Body of pancreas (tissue), 4 donors: ENCODE measurements around the gene PTPRF. TPM values are rescaled to one million over a fixed set of nuclear protein-coding genes. Genes with fewer than 3 reads are reported as not detected.
"Not testable (repeated sequence)": the region's sequence is repeated elsewhere in the genome, so short reads cannot be mapped to it uniquely, and the experiment has no call there.

ENCODE experiments used
- ATAC-seq: fragments of 150-250 bp; one replicate; pipeline ENCODE4 v1.9.1; 2016
- DNase-seq, 4 donors: peaks; one replicate each; pipeline ENCODE4 v3.0.0-alpha.2; 2019
- H3K27ac ChIP-seq, 4 donors: fragments of 200-600 bp; sonication (generic); 1 replicate in 3 of 4; 2 replicates in 1 of 4; pipeline versions ENCODE4 v1.5.1 to v1.6.1; 2016 to 2019; ENCODE audit warnings: mild to moderate bottlenecking in 1 of 4, mixed read lengths in 1 of 4, moderate library complexity in 1 of 4
- H3K27me3 ChIP-seq, 2 donors: fragments of 200-600 bp; sonication (generic); one replicate each; pipeline ENCODE4 v1.6.0; 2016; ENCODE audit warnings: mild to moderate bottlenecking in 1 of 2
- H3K36me3 ChIP-seq, 2 donors: fragments of 200-600 bp; sonication (generic); replicated peaks in 1 of 2; 2 replicates each; pipeline ENCODE4 v1.5.1; 2016; ENCODE audit warnings: low read depth in 2 of 2; ENCODE audit not compliant: insufficient read depth in 1 of 2
- H3K4me1 ChIP-seq: fragments of 200-600 bp; sonication (generic); one replicate; pipeline ENCODE4 v1.6.0; 2016
- H3K4me3 ChIP-seq, 2 donors: fragments of 200-600 bp; sonication (generic); 1 replicate in 1 of 2; 2 replicates in 1 of 2; pipeline ENCODE4 v1.5.1; 2016 to 2019
- H3K9me3 ChIP-seq, 3 donors: fragments of 200-600 bp; sonication (generic); 1 replicate in 2 of 3; 2 replicates in 1 of 3; pipeline ENCODE4 v1.5.1; 2016
- CTCF ChIP-seq, 7 experiments: fragments of 450-650 bp in 4 of 7; fragments of 200-600 bp in 3 of 7; sonication (generic) in 3 of 7; IDR thresholded peaks; one replicate each; pipeline ENCODE4 v1.5.1; 2016 to 2019; ENCODE audit warnings: antibody characterized with exemption in 7 of 7
- POLR2A ChIP-seq, 3 donors: fragments of 450-650 bp; IDR thresholded peaks; one replicate each; pipeline ENCODE4 v1.6.1; 2016; ENCODE audit warnings: antibody characterized with exemption in 3 of 3, mild to moderate bottlenecking in 2 of 3
- WGBS, 2 donors: methylation state at CpG; one replicate each; pipeline ENCODE4 v1.1.5; 2017; 5-methylcytosine and 5-hydroxymethylcytosine counted together
- intact Hi-C: fragments of 100-400 bp; cut with DNase I; formaldehyde crosslinking; loops from one replicate; pipeline ENCODE4 v1.15.1; 2023
- total RNA-seq, 2 donors: library from RNA; depleted of rRNA; stranded (reverse); fragments of >200 nt; gene quantifications; one replicate each; pipeline ENCODE4 v1.1.0, GENCODE V29; 2016

PTPRF gene
- total RNA-seq, 2 donors from 2014 or later: 81.7 to 89.0 TPM

GRCh38 chr1:43491061-43491460, 39.6 kb upstream of the PTPRF start:
- WGBS, 2 donors: 100% methylated on average over 1 of the region's 1 CpG
- intact Hi-C loops: no loop called here
- ATAC-seq (no peak), DNase-seq (no peak)
- Histone ChIP-seq H3K9me3 (no peaks in the 10 kb centered on the region), H3K27me3 (no peaks in the 10 kb centered on the region), H3K36me3 (no peaks in the 10 kb centered on the region), H3K4me3 (no peak overlapping the region), H3K27ac (no peak overlapping the region), H3K4me1 (no peaks in the 10 kb centered on the region)
- TF ChIP-seq CTCF (IDR thresholded peaks at IDR 0.05) (no peak), POLR2A (IDR thresholded peaks at IDR 0.05) (no peak)

- H3K27ac ChIP-seq: no peak overlapping the region
- H3K4me3 ChIP-seq: no peak overlapping the region
- 66 to 84% methylated on average over 2 of the region's 2 CpGs for WGBS, 2 donors
- DNase-seq: no peak
- H3K27me3 ChIP-seq: no peaks in the 10 kb centered on the region
- H3K9me3 ChIP-seq: no peaks in the 10 kb centered on the region
- intact Hi-C loops: no loop called here
- TF ChIP-seq POLR2A (IDR thresholded peaks at IDR 0.05) (no peak), CTCF (IDR thresholded peaks at IDR 0.05) (no peak)
- ATAC-seq: no peak
- H3K36me3 ChIP-seq: no peaks in the 10 kb centered on the region
- H3K4me1 ChIP-seq: no peaks in the 10 kb centered on the region
Observed at GRCh38 chr1:43492826-43493225, 37.9 kb upstream of the PTPRF start.

- no peaks in the 10 kb centered on the region for H3K27me3 ChIP-seq
- no peak for DNase-seq
- H3K9me3 ChIP-seq: no peaks in the 10 kb centered on the region
- H3K4me1 ChIP-seq: no peaks in the 10 kb centered on the region
- no peak for TF ChIP-seq CTCF (IDR thresholded peaks at IDR 0.05)
- ATAC-seq: no peak
- no peak overlapping the region for H3K4me3 ChIP-seq
- H3K36me3 ChIP-seq: no peaks in the 10 kb centered on the region
- intact Hi-C loops: no loop called here
- 67 to 73% methylated on average over 11 of the region's 11 CpGs for WGBS, 2 donors
- no peak overlapping the region for H3K27ac ChIP-seq
Observed at GRCh38 chr1:43493661-43494450, 36.8 kb upstream of the PTPRF start.

GRCh38 chr1:43495204-43495603, 35.5 kb upstream of the PTPRF start:
- no peak overlapping the region for H3K4me3 ChIP-seq
- 91 to 92% methylated on average over 5 to 7 of the region's 7 CpGs for WGBS, 2 donors
- H3K9me3 ChIP-seq: no peaks in the 10 kb centered on the region
- no peaks in the 10 kb centered on the region for H3K36me3 ChIP-seq
- DNase-seq: no peak
- H3K27me3 ChIP-seq: no peaks in the 10 kb centered on the region
- intact Hi-C loops: no loop called here
- ATAC-seq: no peak
- H3K4me1 ChIP-seq: no peaks in the 10 kb centered on the region
- TF ChIP-seq POLR2A (IDR thresholded peaks at IDR 0.05) (no peak), CTCF (IDR thresholded peaks at IDR 0.05) (no peak)
- H3K27ac ChIP-seq: no peak overlapping the region

- 72 to 84% methylated on average over 6 of the region's 6 CpGs for WGBS, 2 donors
- ATAC-seq: no peak
- DNase-seq: no peak
- Histone ChIP-seq H3K27me3 (no peaks in the 10 kb centered on the region), H3K4me3 (no peak overlapping the region), H3K27ac (no peak overlapping the region), H3K9me3 (no peaks in the 10 kb centered on the region), H3K4me1 (peaks cover 1% of the 10 kb centered on the region), H3K36me3 (no peaks in the 10 kb centered on the region)
- TF ChIP-seq POLR2A (IDR thresholded peaks at IDR 0.05): no peak
- no peak for TF ChIP-seq CTCF (IDR thresholded peaks at IDR 0.05)
- intact Hi-C loops: no loop called here
Observed at GRCh38 chr1:43499898-43500297, 30.8 kb upstream of the PTPRF start.

- 94% methylated on average over 18 of the region's 33 CpGs; no CpG with 5 or more reads in 1 of the 2 donors for WGBS, 2 donors
- H3K27me3 ChIP-seq, H3K27ac ChIP-seq, H3K4me1 ChIP-seq, H3K4me3 ChIP-seq, intact Hi-C loops, H3K36me3 ChIP-seq, ATAC-seq, H3K9me3 ChIP-seq, DNase-seq: not testable (repeated sequence)
Observed at GRCh38 chr1:43501806-43502205, 28.9 kb upstream of the PTPRF start.
